ENCODE data around the gene GRIN3B.

GRCh38 chr19:990746-991145, 9.5 kb upstream of the GRIN3B start:
- TF ChIP-seq PATZ1 (CRISPR knock-in tag; IDR thresholded peaks at IDR 0.05; ENCODE audit: borderline replicate concordance) (no peak), POU6F1 (CRISPR knock-in tag; IDR thresholded peaks at IDR 0.05; ENCODE audit: borderline replicate concordance, low read depth) (no peak), ESRRG (CRISPR knock-in tag; IDR thresholded peaks at IDR 0.05) (no peak), CREB5 (CRISPR knock-in tag; IDR thresholded peaks at IDR 0.05; ENCODE audit: low read depth) (no peak)
